Head of caudate nucleus (tissue), 42 donors: ENCODE results near the gene OR4A5.
"Not testable (repeated sequence)": the region's sequence is repeated elsewhere in the genome, so short reads cannot be mapped to it uniquely, and the experiment has no call there.

Experiments used
- DNase-seq, 42 donors: peaks; one replicate each; pipeline versions ENCODE4 v3.0.0 to v3.0.0-alpha.2; 2020 to 2021; ENCODE audit warnings: mixed read lengths in 7 of 42
- intact Hi-C: fragments of 100-400 bp; cut with DNase I; formaldehyde crosslinking; loops from one replicate; pipeline ENCODE4 v1.15.0; 2022

OR4A5 gene

GRCh38 chr11:54706532-54706931 lies at the start of gene OR4A5:
TSS of gene OR4A5 (plus strand) at chr11:54706832. CDS start at chr11:54706885, 53 bp downstream.
- intact Hi-C loops, DNase-seq: not testable (repeated sequence)

DNA sequence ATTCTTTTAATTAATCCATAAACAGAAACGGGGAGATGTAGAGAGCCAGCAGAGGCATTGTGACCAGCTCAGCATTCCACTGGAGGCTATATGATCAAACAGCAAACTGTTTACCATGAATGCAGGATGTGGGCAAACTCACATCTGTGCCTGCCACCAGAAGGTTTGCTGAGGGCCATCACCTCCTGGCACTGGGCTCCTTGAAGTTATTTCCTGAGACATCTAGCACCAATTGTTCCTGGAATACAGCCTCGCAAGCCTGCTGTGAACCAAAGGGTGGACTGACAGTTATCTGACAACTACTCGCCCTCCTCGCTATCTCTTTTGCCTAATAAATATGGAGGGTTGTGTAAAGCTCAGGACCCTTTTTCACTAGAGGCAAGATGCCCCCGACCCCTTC lies 13.5 kb downstream of the OR4A5 start:
- DNase-seq, intact Hi-C loops: not testable (repeated sequence)
